Sciatic nerve (tissue), 2 donors: ENCODE results near the gene DCDC1. TPM values are rescaled to one million over a fixed set of nuclear protein-coding genes. Genes with fewer than 3 reads are reported as not detected.

Experiments used
- ATAC-seq: fragments of 200-7000 bp; cut with Tn5 transposase; one replicate; pipeline ENCODE4 v1.9.1; 2020; ENCODE audit warnings: mild to moderate bottlenecking, moderate library complexity
- DNase-seq: peaks from one replicate; pipeline ENCODE4 v3.0.0-alpha.2; 2020; ENCODE audit warnings: low spot score
- intact Hi-C: fragments of 100-400 bp; cut with DNase I; formaldehyde crosslinking; loops from one replicate; pipeline ENCODE4 v1.14.2; 2022
- total RNA-seq: library from RNA; stranded (reverse); fragmentation: NEBNext Ultra II Directional; extraction: Animal tissue kit (Norgen Biotek cat#: 25700); gene quantifications from one replicate; pipeline ENCODE4 v1.2.1, GENCODE V29; 2021
- donor health status: DM: no; HTN: no; CAD: no.
- donor health status: DM: no; HTN: no; CAD: no.

DCDC1 gene
- total RNA-seq, 1 donor from 2014 or later, result 1.2 TPM

DNA sequence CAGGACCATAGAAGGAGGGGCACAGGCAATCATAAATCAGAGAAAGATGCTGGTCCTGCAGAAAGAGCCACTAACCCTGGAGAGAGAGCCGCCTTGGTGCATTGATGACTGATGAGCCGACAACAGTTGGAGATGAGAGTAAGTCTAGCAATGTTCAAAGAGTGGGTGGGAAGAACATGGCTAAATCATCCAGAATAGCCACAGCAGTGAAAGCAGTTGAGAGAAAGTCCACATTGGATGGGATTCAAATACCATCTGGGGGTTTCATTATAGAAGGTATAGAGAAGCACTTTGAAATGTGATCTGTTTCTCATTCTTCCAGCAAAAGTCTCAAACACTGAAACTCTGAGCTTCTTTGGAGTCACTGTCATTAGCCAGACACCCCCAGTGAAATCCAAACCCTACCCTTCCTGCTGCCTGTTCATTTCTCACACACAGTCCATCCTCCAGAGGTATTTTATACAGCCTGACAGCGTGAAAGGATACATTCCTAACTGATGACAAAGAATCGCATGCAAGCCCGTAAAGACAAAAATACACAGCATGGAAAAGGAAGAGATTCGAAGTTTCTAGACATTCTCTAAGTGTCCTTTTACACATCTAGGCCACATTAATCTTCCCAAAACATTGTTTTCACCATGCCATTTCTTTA is 480.3 kb downstream of the DCDC1 start:
- DNase-seq (no peak), ATAC-seq (no peak)
- intact Hi-C loops, result no loop called here

DNA sequence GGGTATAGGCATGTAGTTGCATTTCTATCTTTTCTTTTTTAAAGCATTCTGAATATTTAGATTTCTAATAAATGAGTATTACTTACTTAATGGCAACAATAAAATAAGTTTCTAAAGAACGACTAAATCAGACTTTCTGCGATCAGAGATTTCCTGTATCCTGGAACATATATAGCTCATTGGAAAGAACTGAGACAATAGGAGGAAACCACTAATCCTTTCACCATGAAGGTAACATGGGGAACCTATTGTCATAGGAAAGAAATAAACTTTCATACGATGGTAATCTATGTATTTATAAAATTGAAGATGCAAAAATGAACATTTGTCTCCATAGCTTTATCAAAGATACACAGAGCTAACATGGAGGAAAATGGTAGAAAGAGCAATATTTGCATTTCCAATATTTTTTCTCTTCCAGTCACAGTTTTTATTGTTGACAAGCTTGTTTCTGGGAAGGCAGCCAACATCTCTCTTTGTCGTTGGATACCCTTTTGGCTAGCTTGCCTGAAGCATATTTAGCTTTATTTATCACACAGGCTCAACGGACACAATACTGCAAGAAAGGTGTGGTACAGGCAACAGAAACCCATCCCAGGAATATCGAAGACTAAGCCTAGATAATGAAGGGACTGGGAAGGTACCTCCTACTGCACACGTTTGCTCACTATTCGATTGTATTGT is 490.1 kb downstream of the DCDC1 start:
- intact Hi-C loops, result no loop called here
- ATAC-seq (no peak), DNase-seq (no peak)

DNA sequence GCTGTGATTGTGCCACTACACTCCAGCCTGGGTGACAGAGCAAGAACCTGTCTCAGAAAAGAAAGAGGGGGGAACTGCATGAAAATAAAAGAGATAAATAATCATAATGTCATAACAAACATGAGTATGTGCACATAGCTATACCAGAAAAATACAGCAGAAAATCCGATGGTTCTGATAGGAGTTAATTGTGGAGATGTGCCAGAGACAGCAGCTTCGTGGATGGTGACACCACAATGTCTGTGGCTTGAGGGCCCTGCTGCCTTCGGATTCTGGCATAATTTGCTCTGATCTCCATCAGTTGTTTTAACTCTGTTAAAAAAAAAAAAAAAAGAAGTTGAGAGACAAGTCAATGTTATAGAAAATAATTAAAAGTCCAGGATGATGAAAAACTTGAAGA is 491.1 kb downstream of the DCDC1 start:
- intact Hi-C loops, result no loop called here
- ATAC-seq (no peak), DNase-seq (no peak)

DNA sequence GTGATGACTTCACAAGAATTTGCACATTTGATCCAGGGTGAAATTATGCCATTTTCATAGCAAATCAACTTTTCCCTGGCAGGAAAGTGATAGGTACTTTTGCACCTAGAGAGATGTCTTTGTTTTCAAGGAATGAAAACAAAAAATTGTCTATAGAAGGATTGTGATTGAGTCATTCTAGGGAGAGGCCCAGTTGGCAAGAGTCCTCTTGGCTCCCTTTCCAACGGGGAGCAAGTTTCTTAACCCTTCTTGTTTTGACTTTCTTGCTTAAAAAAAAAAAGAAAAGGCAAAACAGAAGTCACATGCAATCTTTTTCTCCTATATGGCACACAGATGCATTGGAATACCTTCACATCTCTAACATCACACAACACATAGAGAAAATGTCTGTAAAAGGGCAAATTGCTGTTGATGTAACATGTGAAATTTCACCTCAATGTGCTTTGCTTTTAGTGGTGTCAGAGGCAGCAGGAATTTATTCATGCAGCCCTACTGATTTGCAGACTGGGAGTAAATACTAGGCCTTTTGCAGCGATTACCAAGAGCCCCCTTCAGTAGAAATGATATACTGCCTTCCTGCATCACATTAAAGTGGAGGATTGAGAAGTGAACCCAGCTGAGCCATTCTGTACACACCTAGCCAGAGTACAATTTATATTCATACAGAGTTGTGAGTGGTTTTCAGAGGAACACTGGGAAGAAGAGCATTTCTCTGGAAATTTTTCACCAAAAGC is 492.7 kb downstream of the DCDC1 start:
- no peak for DNase-seq
- ATAC-seq, result no peak
- intact Hi-C loops, result no loop called here

DNA sequence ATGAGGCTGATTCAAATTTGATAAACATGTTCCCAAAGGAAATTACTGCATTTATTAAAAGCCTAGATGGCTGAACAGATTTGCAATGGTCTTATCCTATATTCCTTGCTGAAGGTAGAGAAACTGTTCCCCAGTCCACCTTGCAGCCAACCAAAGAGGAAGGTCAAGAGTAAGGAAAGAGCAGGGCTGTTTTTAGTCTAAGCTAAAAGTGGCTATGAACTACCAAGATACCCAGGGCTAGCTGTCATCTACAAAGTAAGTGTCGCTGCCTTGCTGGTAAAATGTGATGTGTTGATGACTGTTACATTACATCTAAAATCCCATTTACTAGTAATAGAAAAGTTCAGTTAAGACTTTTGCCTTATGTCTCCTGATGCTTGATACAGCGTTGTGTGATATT is 493.3 kb downstream of the DCDC1 start:
- intact Hi-C loops, result no loop called here
- no peak for ATAC-seq
- DNase-seq, result no peak

DNA sequence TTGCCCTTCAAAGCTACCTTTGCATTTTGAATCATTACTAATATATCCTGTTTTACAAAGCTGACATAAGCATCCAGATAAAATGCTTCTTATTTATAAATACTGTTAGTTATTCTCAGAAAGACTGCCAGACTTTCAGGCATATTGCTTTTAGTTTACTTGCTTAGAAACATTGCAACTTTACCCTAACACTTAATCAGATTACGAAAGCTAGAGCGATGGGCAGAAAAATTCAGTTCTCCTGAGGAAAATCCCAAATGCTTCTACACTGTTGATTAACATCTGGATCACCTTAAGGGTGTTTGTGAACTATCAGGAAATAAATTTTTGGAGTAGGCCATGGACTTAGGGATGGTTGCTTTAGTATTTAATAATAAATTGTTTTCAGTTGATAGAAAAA is 493.7 kb downstream of the DCDC1 start:
- ATAC-seq, result no peak
- DNase-seq, result no peak
- intact Hi-C loops, result no loop called here

DNA sequence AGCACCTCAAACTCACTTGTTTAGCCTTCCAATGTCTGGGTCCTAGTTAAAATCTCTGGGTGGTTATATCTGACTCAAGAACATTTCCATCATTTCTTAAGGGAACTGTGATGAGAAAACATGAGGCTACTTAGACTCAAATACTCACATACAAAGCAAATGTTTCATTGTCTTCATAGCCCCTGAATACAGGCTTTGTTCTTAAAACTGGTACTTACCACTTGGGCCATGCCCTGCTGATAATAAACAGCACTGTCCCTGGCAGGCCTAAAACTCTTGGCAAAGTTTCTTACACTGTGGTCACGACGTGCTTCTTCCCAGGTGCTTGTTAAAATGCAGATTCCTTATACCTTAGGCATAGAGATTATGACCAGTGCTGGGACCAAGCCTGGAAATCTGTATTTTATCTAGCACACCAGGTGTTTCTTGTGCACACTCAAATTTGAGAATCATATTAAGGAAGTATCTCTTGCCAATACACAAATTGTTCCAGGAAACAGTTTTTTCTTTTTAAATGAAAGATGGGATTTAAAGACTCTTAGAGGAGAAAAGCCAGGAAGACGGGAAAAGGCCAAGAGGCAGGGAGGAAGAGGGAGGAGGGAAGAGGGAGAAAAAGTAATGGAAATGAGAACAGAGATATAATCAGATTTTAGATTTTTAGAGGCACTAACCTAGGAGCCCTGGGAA is 495.5 kb downstream of the DCDC1 start:
- no peak for ATAC-seq
- DNase-seq, result no peak
- intact Hi-C loops, result no loop called here

DNA sequence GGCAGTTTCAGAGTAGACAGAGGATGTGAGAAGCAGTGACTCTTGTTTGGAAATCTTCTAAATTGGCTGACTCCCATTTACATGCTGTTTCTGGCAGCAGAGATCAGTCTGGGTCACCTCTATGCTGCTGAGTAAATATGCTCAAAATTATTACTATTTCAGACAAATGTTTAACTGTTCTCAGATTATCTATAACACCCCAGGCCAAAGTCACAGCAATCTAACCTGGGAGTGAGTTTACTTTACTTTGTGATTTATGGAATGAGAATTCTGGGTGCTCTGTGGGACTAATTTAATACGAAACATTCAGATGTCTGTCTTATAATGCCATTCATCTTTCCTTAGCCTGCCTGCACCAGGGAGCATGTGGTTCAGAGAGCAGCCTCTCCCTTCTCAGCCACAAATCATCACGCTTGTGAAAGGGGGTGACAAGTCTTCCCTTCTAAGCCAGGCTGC is 500.9 kb downstream of the DCDC1 start:
- intact Hi-C loops, result no loop called here
- DNase-seq (no peak), ATAC-seq (no peak)

DNA sequence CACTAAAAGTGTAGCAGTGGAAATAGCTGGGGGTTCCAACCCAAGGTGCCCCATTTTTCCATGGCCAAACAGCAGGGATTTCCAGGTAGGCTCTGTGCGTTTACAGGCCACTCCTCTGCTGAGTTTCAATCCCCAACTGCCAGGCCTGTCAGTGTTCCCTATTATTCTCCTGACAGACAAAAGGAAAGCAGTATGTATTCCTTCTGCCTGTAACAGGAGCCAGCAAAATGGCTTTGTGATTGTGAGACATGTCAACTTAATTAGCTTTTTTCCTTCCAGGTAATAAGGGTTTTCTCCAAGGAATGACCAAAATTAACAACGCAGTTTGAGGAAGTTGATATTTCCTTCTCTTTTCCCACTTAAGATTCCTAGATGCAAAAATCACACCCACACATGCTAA is 506.3 kb downstream of the DCDC1 start:
- no peak for ATAC-seq

DNA sequence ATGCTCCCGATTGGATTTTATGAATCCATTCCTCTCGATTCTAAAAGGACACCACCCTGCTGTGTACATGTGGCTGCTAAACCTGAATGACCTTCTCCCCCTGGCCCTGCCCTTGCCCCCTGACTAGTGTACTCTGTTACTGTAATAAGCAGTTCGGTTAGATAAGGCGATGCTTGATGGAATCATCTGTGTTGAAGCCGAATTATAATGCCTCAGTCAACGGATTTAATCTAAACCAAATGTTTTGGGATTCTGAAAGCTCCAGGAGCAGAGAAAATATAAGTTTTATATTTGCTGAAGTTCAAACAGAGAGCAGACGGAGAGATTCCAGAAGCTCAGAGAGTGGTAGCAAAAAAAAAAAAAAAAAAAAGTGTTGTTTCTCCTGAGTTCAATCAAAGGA is 508.0 kb downstream of the DCDC1 start:
- ATAC-seq (no peak), DNase-seq (no peak)
- intact Hi-C loops, result loop anchor here (5.0 kb wide), 1 partner anchor 514 kb away; no protein-coding TSS in a partner anchor

More for the DNA sequence above, 506.3 kb downstream of the DCDC1 start:
- intact Hi-C loops, result loop anchor here (5.0 kb wide), 1 partner anchor 516 kb away; no protein-coding TSS in a partner anchor
- DNase-seq, result no peak

DNA sequence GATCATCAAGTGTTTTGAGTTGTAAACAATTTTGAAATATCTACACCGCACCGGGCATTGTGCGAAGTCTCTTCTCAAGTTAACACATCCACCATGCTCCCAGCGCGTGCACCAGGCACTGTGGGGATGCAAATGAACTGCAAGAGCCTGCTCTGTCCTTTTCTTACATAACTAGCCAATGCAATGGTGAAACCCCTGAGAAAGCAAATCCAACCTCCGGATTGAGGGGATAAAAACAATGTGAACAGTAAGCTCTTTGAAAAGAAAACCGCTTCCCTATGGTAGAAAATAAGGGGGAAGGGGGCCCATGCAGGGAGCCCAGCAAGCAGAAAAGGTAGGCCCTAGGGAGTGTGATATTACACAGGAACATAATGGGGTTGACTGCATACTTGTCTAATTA is 508.5 kb downstream of the DCDC1 start:
- ATAC-seq, result no peak

DNA sequence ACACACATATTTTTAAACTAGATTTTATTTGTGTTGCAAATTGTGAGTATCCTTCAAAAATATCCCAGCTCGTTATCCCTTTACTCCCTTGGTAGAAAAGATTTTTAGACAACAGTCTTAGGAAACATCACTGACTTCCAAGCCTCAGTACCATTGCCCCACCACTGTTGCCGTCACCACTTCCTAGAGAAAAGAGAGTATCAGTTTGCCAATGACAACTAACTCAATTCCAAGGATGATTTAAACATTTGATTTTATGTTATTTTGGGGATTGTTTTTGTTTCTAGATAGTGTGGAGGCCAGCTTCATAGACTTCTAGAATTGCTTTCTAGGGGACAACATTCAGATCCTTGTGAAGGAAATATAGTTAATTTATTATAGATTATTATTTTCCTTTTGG is 509.4 kb downstream of the DCDC1 start:
- intact Hi-C loops, result loop anchor here (5.0 kb wide), 1 partner anchor 513 kb away; no protein-coding TSS in a partner anchor

More for the DNA sequence above, 508.5 kb downstream of the DCDC1 start:
- intact Hi-C loops, result loop anchor here (5.0 kb wide), 1 partner anchor 514 kb away; no protein-coding TSS in a partner anchor
- no peak for DNase-seq

DNA sequence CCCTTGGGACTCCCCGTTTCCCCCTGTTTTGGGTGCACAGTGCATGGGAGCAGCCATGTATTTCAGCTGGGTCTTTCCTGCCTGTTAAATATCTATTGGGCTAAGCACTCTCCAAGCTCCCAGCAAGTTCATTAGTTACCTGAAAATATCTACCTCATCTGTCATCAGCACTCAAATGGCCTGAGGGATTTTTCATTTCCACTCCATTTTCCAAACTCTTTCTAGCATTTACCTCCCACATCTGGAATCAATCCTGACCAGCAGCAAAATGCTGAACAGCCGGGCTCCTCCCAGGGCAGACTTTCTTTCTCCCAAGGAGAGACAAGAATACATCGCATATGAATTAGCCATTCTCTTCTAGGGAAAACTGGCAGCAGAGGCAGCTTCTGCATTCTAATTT is 509.9 kb downstream of the DCDC1 start:
- DNase-seq, result no peak
- intact Hi-C loops, result loop anchor here (5.0 kb wide), 1 partner anchor 512 kb away; no protein-coding TSS in a partner anchor
- ATAC-seq, result no peak

More for the DNA sequence above, 509.4 kb downstream of the DCDC1 start:
- ATAC-seq (no peak), DNase-seq (no peak)

DNA sequence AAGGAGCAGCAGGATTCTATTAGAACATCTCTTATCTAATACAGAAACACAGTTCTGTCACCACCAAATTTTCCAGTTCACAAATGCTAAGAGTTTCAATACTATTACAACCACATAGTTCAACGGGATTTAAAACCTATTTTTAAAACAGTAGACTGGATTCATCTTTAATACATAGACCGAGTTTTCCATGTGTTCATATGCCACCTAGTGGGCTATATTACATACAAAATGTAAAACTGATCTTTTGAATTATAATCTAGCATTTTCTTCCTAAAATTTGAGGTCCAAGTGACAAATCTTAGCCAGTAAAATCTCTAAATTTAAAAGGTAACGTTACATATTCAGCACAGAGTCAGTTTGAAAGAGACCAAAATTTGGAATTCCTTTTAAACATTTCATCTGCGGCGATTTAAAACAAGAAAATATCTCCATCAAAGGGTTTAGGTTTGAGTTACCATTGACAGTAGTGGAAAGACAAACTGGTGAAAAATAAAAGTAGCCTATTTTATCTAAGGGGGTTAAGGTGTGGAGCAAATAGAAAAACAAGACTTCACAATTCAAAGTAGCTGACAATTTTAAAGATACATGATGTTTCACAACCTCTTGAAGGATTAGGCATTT is 514.0 kb downstream of the DCDC1 start:
- DNase-seq (no peak), ATAC-seq (no peak)
- intact Hi-C loops, result no loop called here

DNA sequence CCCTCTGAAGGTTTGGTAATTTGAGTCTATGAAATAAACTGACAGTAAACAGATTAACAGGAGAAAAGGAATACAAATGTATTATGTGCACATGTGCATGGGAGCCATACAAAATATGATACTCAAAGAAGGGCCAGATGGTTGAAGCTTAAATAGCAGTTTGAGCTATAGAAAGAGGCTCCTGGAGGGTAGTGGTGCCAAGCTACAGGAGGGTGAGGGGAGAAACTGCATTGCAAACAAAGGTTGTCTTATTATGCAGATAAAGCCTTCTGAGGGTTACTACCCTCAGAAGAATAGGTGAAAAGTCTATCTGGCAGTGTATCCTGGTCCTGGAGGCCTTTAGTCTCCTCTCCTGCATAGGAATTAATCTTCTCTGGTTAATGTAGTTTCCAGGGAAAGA is 516.1 kb downstream of the DCDC1 start:
- intact Hi-C loops, result no loop called here
- no peak for DNase-seq

DNA sequence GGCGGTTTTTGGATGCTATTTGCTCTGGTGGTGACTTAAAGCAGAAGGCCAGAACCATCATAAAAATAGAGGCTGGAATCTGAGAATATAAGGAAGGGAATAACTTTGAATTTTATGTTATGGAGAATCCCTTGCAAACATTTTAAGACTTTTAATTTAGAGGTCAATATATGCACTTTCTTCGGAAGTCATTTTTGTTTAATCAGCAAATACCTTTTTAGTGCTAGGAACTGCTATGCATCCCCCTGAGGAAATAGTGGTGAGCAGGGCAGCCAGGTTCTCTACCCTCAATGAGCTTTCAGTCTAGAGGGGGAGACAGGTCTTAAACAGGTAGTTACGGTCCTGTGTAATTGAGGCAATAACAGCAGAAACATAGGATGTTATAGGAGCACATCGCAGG is 516.9 kb downstream of the DCDC1 start:
- intact Hi-C loops, result no loop called here
- ATAC-seq (no peak), DNase-seq (no peak)

More for the DNA sequence above, 516.1 kb downstream of the DCDC1 start:
- no peak for ATAC-seq

DNA sequence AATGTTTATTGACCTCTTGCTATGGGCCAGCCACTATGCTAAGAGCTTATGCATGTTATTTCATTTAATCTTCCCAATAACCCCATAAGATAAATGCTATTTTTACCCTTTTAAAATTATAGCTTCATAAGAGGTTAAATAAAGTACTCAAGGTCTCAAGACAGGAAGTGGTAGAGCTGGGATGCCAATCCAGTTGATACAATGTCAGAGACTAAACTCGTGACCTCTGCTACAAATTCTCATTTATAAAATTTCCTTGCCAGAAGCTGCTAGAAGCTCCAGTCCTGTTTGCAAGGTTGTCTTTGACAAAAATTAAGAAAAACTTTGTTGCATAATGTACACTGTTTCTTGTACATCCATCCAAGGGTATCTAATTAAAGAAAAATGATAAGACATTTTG is 517.4 kb downstream of the DCDC1 start:
- no peak for DNase-seq
- intact Hi-C loops, result no loop called here
- no peak for ATAC-seq

DNA sequence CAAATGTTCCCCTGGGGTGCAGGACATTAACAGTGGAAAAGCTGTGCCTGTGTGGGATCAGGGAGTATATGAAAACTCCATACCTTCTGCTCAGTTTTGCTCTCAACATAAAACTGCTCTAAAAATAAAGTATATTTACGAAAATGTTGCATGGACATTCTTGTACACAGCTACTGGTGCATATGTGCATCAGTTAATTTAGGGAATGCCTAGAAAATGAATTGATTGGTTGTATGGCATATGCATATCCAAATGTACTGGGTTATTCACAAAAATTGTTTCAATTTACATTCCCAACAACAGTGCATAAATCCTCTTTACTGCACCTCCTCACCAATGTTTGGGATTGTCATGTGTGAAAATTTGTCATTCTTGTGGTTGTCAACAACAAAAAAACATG is 532.3 kb downstream of the DCDC1 start:
- intact Hi-C loops, result no loop called here
- DNase-seq, result no peak
- no peak for ATAC-seq

DNA sequence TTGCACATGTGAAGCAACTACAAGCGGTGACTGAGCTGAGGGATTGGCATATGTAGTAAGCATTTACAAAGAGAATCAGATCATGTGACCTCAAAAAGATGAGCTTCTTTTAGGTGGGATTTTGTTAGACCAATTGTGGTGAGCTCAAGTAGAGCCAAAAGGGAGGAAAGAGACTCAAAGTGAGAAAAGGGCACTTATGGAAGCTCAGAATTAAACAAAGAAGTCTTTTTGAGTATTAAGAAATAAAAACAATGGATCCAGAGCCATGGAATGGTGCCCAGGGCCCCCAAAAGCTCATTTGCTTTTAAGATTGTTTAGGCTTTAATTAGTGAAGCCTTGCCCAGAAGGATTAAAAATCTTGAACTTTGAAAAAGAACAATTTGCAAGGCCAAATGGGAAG is 536.7 kb downstream of the DCDC1 start:
- DNase-seq, result no peak
- no peak for ATAC-seq
- intact Hi-C loops, result no loop called here
